Skin of body (tissue), 2 donors: ENCODE data around the gene MESP2. TPM values are rescaled to one million over a fixed set of nuclear protein-coding genes. Genes with fewer than 3 reads are reported as not detected.

Experiments used
- DNase-seq: peaks from one replicate; lab custom pipeline; 2025; lab: John Stamatoyannopoulos, UW
- total RNA-seq: library from RNA; depleted of rRNA; stranded (reverse); fragments of >200 nt; gene quantifications from one replicate; pipeline ENCODE4 v1.2.3, GENCODE V29; 2014

Gene MESP2
- total RNA-seq, 1 donor from 2014 or later: 0.30 TPM

DNA sequence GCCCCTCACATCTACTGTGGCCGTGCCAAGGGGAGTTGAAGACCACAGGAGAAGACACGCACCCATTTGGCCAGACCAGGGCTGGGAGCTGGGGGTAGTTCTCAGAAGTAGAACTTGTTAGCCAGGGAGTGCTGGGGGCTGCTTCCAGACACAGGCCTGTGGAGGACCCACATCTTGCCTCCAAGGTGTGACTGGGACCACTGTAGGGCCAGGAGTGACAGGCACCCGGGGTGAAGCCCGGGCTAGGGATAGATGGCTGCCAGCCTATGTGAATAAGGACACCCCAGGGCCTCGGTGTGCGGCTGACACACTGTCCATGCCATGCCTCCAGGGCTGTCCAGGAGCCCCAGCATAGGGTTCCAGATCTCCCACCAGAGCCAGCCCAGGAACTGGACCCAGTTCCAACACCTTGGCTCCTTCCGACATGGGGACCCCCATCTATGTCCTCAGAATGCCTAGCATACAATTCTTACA is 36.8 kb downstream of the MESP2 start:
- DNase-seq: no peak

- DNase-seq: no peak
Observed at GRCh38 chr15:89813381-89814111, 37.4 kb downstream of the MESP2 start.

DNA sequence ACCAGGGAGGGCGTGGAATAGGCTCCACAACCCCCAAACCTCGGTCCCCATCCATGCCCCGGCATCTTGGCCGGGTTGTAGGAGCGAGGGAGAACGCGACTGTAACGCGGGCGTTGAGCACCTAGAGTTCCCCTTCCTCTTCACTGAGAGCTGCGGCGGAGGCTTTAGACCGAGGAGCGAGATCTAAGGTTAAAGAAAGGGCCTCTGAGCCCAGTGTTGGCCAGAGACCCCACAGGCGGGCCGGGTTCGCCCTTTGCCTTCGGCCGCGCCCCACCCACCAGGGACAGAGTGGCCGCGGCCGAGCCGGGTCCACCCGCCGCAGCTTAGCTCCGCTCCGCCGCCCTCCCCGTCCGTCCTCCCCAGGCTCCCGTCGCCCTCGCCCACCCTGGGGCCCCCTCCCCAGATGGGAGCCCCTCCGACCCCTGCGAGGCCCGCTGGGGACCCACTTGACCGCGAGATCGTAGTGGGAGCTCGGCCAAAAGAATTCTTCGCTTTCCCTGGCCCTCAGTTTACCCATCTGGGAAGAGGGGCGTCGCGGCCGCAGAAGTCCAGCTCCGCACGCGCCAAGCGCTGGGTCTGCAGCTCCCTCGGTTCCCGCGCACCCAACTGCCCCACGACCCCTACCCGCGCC is 38.1 kb downstream of the MESP2 start:
- no peak for DNase-seq

DNA sequence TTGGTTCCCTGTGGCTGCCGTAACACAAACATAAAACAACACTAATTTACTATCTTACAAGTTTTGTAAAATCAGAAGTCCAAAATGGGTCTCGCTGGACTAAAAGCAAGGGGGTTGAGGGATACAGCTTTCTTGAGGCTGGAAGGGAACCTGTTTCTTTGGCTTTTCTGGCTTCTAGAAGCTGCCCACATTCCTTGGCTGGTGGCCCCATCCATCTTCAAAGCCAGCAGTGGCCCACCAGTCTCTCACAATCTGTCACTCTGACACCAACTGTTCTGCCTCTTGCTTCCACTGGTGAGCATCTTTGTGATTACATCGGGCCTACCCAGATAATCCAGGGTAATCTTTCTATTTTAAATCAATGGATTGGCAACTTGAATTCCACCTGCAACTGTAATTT is 39.6 kb downstream of the MESP2 start:
- DNase-seq: no peak

GRCh38 chr15:89817701-89818280 is 41.7 kb downstream of the MESP2 start:
- DNase-seq: no peak

- no peak for DNase-seq
Observed at GRCh38 chr15:89818287-89818686, 42.2 kb downstream of the MESP2 start.

GRCh38 chr15:89820666-89821611 is 44.8 kb downstream of the MESP2 start:
- DNase-seq: no peak

DNA sequence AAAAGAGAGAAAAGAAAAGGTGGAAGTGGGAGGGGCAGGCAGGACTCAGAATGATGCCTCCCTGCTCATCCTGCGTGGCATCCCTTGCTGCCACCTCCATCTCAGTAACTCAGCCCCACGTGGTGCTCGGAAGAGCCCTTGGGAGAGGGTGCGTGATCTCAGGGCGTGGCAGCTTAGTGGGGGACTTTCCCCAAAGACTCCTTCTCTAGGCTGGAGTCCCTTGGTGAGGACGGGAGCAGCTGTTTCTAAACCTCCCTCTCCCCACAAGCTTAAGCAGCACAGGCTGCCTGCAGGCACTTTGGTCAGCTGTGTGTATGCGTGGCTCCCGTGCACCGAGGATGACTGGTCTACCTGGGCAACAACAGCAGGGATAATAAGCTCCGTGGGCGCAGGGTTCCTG is 45.9 kb downstream of the MESP2 start:
- DNase-seq: no peak

DNA sequence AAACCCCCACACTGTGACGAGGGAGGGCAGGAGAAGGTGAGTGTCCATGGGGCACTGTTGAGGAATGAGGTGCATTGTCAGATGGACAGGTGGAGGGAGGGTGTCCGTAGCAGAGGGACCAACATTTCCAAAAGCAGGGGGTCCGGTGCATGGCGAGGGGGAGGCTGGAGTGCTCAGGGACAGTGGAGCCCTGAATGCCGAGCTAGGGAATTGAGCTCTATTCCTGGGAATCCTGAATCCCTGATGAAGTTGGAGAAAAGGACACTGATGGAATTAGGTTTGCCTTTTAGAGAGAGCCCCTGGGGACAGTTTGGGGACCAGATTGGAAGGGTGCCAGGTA is 46.4 kb downstream of the MESP2 start:
- no peak for DNase-seq

- no peak for DNase-seq
Observed at GRCh38 chr15:89822951-89823711, 47.0 kb downstream of the MESP2 start.

DNA sequence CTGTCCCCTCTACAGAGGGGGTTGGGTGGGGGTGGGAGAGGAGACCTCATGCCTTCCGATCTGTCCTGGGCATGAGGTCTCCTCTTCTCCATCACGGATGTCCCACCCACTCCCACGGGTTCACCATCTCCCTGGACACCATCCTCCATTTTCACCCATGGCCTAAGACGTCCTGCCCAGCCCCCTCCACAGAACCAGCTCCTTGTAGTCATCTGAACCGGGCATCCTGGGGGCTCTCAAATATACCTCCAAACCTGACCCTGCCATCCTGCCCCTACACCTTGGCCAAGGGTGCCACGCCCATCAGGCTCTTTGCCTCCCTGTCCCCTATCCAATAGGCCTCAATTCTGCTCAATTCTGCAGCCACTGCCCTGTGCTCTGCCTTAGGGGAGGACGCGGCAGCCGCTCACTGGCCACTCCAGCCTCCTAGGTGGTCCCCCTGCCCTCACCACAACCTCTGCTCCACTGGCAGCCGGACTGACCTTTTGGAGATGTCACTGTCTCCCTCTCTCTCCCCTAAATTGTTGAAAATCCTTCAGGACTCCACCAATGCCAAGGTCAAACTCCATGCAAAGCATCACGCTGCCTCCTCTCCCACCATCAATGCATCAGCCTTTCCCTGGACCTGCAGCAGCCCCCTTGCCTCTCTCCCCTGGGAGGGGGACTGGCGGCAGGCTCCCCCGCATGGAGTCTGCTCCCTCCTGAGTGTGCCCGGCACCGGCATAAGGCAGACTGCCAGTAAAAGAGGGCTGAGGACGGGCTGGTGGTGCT is 47.9 kb downstream of the MESP2 start:
- no peak for DNase-seq

DNA sequence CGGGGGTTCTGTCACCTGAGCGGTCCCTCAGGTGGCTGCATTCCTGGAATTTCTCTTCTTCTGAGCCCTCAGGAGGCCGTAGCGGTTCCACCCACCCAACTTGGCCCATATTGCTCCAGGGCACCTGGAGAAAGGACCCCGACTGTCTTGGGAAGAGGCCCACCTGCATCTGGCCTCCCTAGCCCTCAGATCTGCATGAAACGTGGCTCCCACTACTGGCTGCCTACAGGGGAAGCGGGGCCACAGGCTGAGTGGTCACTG is 48.4 kb downstream of the MESP2 start:
- DNase-seq: no peak

- DNase-seq: no peak
Observed at GRCh38 chr15:89825271-89825940, 49.3 kb downstream of the MESP2 start.

- DNase-seq: no peak
Observed at GRCh38 chr15:89826671-89827655, 50.8 kb downstream of the MESP2 start.

GRCh38 chr15:89827829-89828228 is 51.7 kb downstream of the MESP2 start:
- DNase-seq: no peak
